ENCODE data around the gene OR2L8.

Gene OR2L8

GRCh38 chr1:247992986-247993385 is 44.3 kb downstream of the OR2L8 start:
- DNase-seq (ENCODE audit: low spot score): no peak

- DNase-seq (ENCODE audit: low spot score): no peak
These were observed 50.2 kb downstream of the OR2L8 start for GRCh38 chr1:247998811-247999210.
